IMR-90 (cell line): ENCODE results near the gene ZNF407. TPM values are rescaled to one million over a fixed set of nuclear protein-coding genes. Genes with fewer than 3 reads are reported as not detected.

Experiments
- ATAC-seq: fragments of 200-7000 bp; cut with Tn5 transposase; 2 replicates; pipeline ENCODE4 v1.9.1; 2020; ENCODE audit warnings: low read depth, mild to moderate bottlenecking, moderate library complexity
- BruUV-seq: library from RNA; stranded (reverse); fragments of 400-500 nt; replicated peaks from 2 replicates; lab custom pipeline; 2021; lab: Mats Ljungman, UMichigan
- CTCF ChIA-PET: fragments of 300-600 bp; formaldehyde crosslinking; extraction: SDS; loops from one replicate; lab custom pipeline; 2021; ENCODE audit warnings: antibody characterized with exemption; lab: Yijun Ruan, JAX
- POLR2A ChIA-PET: fragments of 300-600 bp; sonication (Branson Sonifier 250); formaldehyde crosslinking; loops from one replicate; lab custom pipeline; 2022; ENCODE audit warnings: antibody characterized with exemption; ENCODE audit not compliant: unreplicated experiment; lab: Charles Lee
- DNase-seq: peaks from one replicate; pipeline ENCODE4 v3.0.0; 2013
- H2AFZ ChIP-seq: replicated peaks from 2 replicates; pipeline ENCODE3; 2013; ENCODE audit warnings: low read length, mild to moderate bottlenecking; ENCODE audit not compliant: poor library complexity
- H2AK5ac ChIP-seq: 2 replicates; pipeline ENCODE4 v1.6.1; 2013; ENCODE audit warnings: low read depth, low read length, inconsistent platforms
- H2AK9ac ChIP-seq: replicated peaks from 2 replicates; pipeline ENCODE3; 2013; ENCODE audit warnings: mild to moderate bottlenecking, low read depth, low read length, moderate library complexity; ENCODE audit not compliant: poor library complexity
- H2BK120ac ChIP-seq: 2 replicates; pipeline ENCODE4 v1.6.1; 2013; ENCODE audit warnings: low read depth, low read length, inconsistent platforms
- H2BK15ac ChIP-seq: 3 replicates; pipeline ENCODE4 v1.6.1; 2013; ENCODE audit warnings: low read depth, low read length, inconsistent platforms
- H2BK20ac ChIP-seq: 2 replicates; pipeline ENCODE4 v1.6.1; 2013; ENCODE audit warnings: low read depth, mild to moderate bottlenecking, inconsistent platforms, low read length, moderate library complexity
- H2BK5ac ChIP-seq: 2 replicates; pipeline ENCODE4 v1.6.1; 2013; ENCODE audit warnings: mild to moderate bottlenecking, low read depth, low read length, inconsistent platforms; ENCODE audit not compliant: poor library complexity, severe bottlenecking
- H3K14ac ChIP-seq: replicated peaks from 2 replicates; pipeline ENCODE4 v1.6.1; 2013; ENCODE audit warnings: low read depth, low read length, inconsistent platforms
- H3K18ac ChIP-seq: 2 replicates; pipeline ENCODE4 v1.6.1; 2013; ENCODE audit warnings: low read depth, low read length, control low read depth
- H3K23ac ChIP-seq: 2 replicates; pipeline ENCODE4 v1.6.1; 2013; ENCODE audit warnings: low read depth, low read length, inconsistent platforms
- H3K27ac ChIP-seq: 2 replicates; pipeline ENCODE4 v1.5.1; 2013; ENCODE audit warnings: mild to moderate bottlenecking, control low read depth, low read length; ENCODE audit not compliant: insufficient read depth
- H3K27me3 ChIP-seq: 2 replicates; pipeline ENCODE4 v1.6.1; 2013; ENCODE audit warnings: low read length; ENCODE audit not compliant: control insufficient read depth, insufficient read depth
- H3K36me3 ChIP-seq: 2 replicates; pipeline ENCODE4 v1.6.1; 2013; ENCODE audit warnings: low read length, mixed read lengths; ENCODE audit not compliant: control insufficient read depth, insufficient read depth
- H3K4ac ChIP-seq: 2 replicates; pipeline ENCODE4 v1.6.1; 2013; ENCODE audit warnings: low read depth, low read length, inconsistent platforms
- H3K4me1 ChIP-seq: 2 replicates; pipeline ENCODE4 v1.6.1; 2013; ENCODE audit warnings: low read length, mixed read lengths; ENCODE audit not compliant: control insufficient read depth, insufficient read depth
- H3K4me2 ChIP-seq: 2 replicates; pipeline ENCODE4 v1.6.1; 2013; ENCODE audit warnings: low read depth, mild to moderate bottlenecking, control low read depth, low read length, moderate library complexity
- H3K4me3 ChIP-seq: 2 replicates; pipeline ENCODE4 v1.5.1; 2013; ENCODE audit warnings: low read depth, mild to moderate bottlenecking, control low read depth, low read length, moderate library complexity; ENCODE audit not compliant: insufficient read depth
- H3K56ac ChIP-seq: 2 replicates; pipeline ENCODE4 v1.6.1; 2013; ENCODE audit warnings: low read length, inconsistent platforms; ENCODE audit not compliant: insufficient read depth; ENCODE audit errors: extremely low read depth
- H3K79me1 ChIP-seq, 2 experiments: 2 replicates each; pipeline ENCODE4 v1.6.1; 2013; ENCODE audit warnings: low read length in 2 of 2, inconsistent platforms in 1 of 2, low read depth in 1 of 2
- H3K9ac ChIP-seq: 2 replicates; pipeline ENCODE4 v1.6.1; 2013; ENCODE audit warnings: low read depth, low read length, control low read depth
- H3K9me1 ChIP-seq: 2 replicates; pipeline ENCODE4 v1.6.1; 2013; ENCODE audit warnings: low read length, inconsistent platforms; ENCODE audit not compliant: insufficient read depth
- H3K9me3 ChIP-seq: 2 replicates; pipeline ENCODE4 v1.6.1; 2013; ENCODE audit warnings: low read length; ENCODE audit not compliant: control insufficient read depth, insufficient read depth
- H4K20me1 ChIP-seq: 2 replicates; pipeline ENCODE4 v1.6.1; 2013; ENCODE audit warnings: low read length, inconsistent platforms; ENCODE audit not compliant: insufficient read depth
- H4K5ac ChIP-seq: 2 replicates; pipeline ENCODE4 v1.6.1; 2013; ENCODE audit warnings: mild to moderate bottlenecking, low read depth, low read length, control low read depth
- H4K8ac ChIP-seq, 2 experiments: 2 replicates each; pipeline ENCODE4 v1.6.1; 2013; ENCODE audit warnings: low read depth in 2 of 2, low read length in 2 of 2, control low read depth in 1 of 2, inconsistent platforms in 1 of 2
- H4K91ac ChIP-seq: 2 replicates; pipeline ENCODE4 v1.6.1; 2013; ENCODE audit warnings: low read depth, low read length, inconsistent platforms; ENCODE audit not compliant: insufficient read depth
- CEBPB ChIP-seq: IDR thresholded peaks from 2 replicates; pipeline ENCODE4 v1.6.1; 2012; ENCODE audit warnings: low read depth, low read length, improper control_type of control experiment
- CHD1 ChIP-seq: IDR thresholded peaks from 2 replicates; pipeline ENCODE4 v1.6.1; 2012; ENCODE audit warnings: low read depth, low read length, improper control_type of control experiment
- CTCF ChIP-seq: conservative IDR thresholded peaks from 2 replicates; pipeline ENCODE4 v1.5.1; 2012; ENCODE audit warnings: mild to moderate bottlenecking, low read depth, low read length, improper control_type of control experiment
- FOS ChIP-seq: fragments of 150-350 bp; IDR thresholded peaks from 2 replicates; pipeline ENCODE4 v1.6.1; 2016; ENCODE audit warnings: low read depth, low read length
- MAFK ChIP-seq: IDR thresholded peaks from 2 replicates; pipeline ENCODE4 v1.6.1; 2012; ENCODE audit warnings: low read depth, low read length, improper control_type of control experiment
- MAZ ChIP-seq: IDR thresholded peaks from 2 replicates; pipeline ENCODE4 v1.6.1; 2012; ENCODE audit warnings: low read depth, mild to moderate bottlenecking, low read length, improper control_type of control experiment, moderate library complexity, borderline replicate concordance
- MXI1 ChIP-seq: IDR thresholded peaks from 2 replicates; pipeline ENCODE4 v1.6.1; 2012; ENCODE audit warnings: low read depth, mild to moderate bottlenecking, low read length, moderate library complexity, borderline replicate concordance
- NFE2L2 ChIP-seq: fragments of 150-350 bp; IDR thresholded peaks from 2 replicates; pipeline ENCODE4 v1.6.1; 2016; ENCODE audit warnings: low read depth, mild to moderate bottlenecking, low read length
- POLR2A ChIP-seq: IDR thresholded peaks from 2 replicates; pipeline ENCODE4 v1.6.1; 2012; ENCODE audit warnings: mild to moderate bottlenecking, low read depth, low read length
- RAD21 ChIP-seq: IDR thresholded peaks from 2 replicates; pipeline ENCODE4 v1.6.1; 2012; ENCODE audit warnings: low read length, improper control_type of control experiment
- RCOR1 ChIP-seq: IDR thresholded peaks from 2 replicates; pipeline ENCODE4 v1.6.1; 2012; ENCODE audit warnings: mild to moderate bottlenecking, low read length, improper control_type of control experiment; ENCODE audit not compliant: insufficient replicate concordance
- RFX5 ChIP-seq: IDR thresholded peaks from 2 replicates; pipeline ENCODE4 v1.8.0; 2012; ENCODE audit warnings: low read depth, mild to moderate bottlenecking, low read length, moderate library complexity
- SMC3 ChIP-seq: fragments of 150-350 bp; IDR thresholded peaks from 2 replicates; pipeline ENCODE4 v1.6.1; 2016; ENCODE audit warnings: low read depth, mild to moderate bottlenecking, antibody characterized with exemption, low read length, moderate library complexity
- WGBS, 2 experiments: methylation state at CpG; one replicate each; pipeline versions ENCODE4 v1.1.5 to v1.1.7; 2013; ENCODE audit warnings: missing lambda C conversion rate in 2 of 2; ENCODE audit not compliant: insufficient read length in 1 of 2; ENCODE audit errors: extremely low coverage in 2 of 2; 5-methylcytosine and 5-hydroxymethylcytosine counted together
- dilution Hi-C: fragments of 300-500 bp; cut with HindIII; formaldehyde crosslinking; loops from one replicate; pipeline ENCODE4 v1.14.3; 2018; ENCODE audit warnings: low sequenced_read_pairs; ENCODE audit not compliant: unreplicated experiment
- in situ Hi-C: fragments of 300-500 bp; cut with MboI; formaldehyde crosslinking; loops from 3 replicates; pipeline ENCODE4 v1.14.3; 2019; ENCODE audit warnings: low sequenced_read_pairs, inconsistent platforms, mixed read lengths
- intact Hi-C: fragments of 100-400 bp; cut with micrococcal nuclease; formaldehyde crosslinking; loops from 2 replicates; pipeline ENCODE4 v1.10.0; 2022
- polyA plus RNA-seq, 3 experiments: library from polyadenylated mRNA; depleted of rRNA; stranded (reverse); fragments of >200 nt; gene quantifications; 2 replicates each; pipeline ENCODE4 v1.2.3, GENCODE V29; 2012; ENCODE audit warnings: low replicate concordance in 1 of 3
- total RNA-seq: library from RNA; depleted of rRNA; stranded (reverse); fragments of >200 nt; gene quantifications from 2 replicates; pipeline ENCODE4 v1.2.3, GENCODE V29; 2012
- TF ChIP-seq, protein P1 (sequence below): fragments of 150-350 bp; IDR thresholded peaks from 2 replicates; pipeline ENCODE4 v1.6.1; 2016; ENCODE audit warnings: low read depth, mild to moderate bottlenecking, low read length, moderate library complexity, borderline replicate concordance
- TF ChIP-seq, protein P2 (sequence below): fragments of 150-350 bp; IDR thresholded peaks from 2 replicates; pipeline ENCODE4 v1.6.1; 2017; ENCODE audit warnings: mild to moderate bottlenecking, antibody characterized with exemption, low read length, low read depth

Gene ZNF407
- total and polyA plus RNA-seq, 2 of the 4 experiments (the other 2 are of a cell fraction) = 3.1 to 20.1 TPM

DNA sequence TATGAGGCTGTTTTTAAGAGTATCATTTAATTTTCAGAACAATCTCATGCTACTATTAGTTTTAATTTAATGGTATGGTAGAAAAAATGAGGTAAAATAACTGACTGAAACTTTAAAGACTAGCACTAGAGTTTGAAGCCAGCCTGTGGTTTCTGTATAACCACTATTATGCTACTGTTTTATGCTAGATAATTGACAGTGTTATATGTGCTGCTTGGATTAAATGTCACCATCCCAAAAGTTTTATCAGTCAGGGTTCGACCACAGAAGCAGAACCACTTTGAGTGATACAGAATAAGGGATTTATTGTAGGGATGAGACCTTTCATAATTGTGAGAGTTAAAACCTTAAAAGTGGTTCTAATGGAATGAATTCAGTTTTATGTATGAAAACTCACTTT, 339.6 kb downstream of the ZNF407 start:
- CTCF ChIA-PET = no interaction called here
- H3K36me3 ChIP-seq = no peaks in the 10 kb centered on the region
- H3K56ac ChIP-seq = no peak overlapping the region
- H3K4me3 ChIP-seq = no peak overlapping the region
- H3K9me1 ChIP-seq = peaks cover 5% of the 10 kb centered on the region; the same call in 1 of the 2 replicates
- H3K4ac ChIP-seq = no peak overlapping the region
- intact Hi-C loops = no loop called here
- no peak overlapping the region for H2BK20ac ChIP-seq
- no peaks in the 10 kb centered on the region for H3K27me3 ChIP-seq
- H4K20me1 ChIP-seq = no peaks in the 10 kb centered on the region
- H3K9ac ChIP-seq = no peak overlapping the region
- no peak overlapping the region for H2AK5ac ChIP-seq
- no peaks in the 10 kb centered on the region for H3K79me1 ChIP-seq
- H4K5ac ChIP-seq = no peak overlapping the region
- POLR2A ChIA-PET = no interaction called here
- H3K4me1 ChIP-seq = peaks cover 2% of the 10 kb centered on the region; the same call in 1 of the 2 replicates
- no peak overlapping the region for H2BK15ac ChIP-seq
- DNase-seq (no peak), ATAC-seq (no peak)
- dilution Hi-C loops = no loop called here
- H3K4me2 ChIP-seq = no peak overlapping the region
- no peak overlapping the region for H2BK5ac ChIP-seq
- no peak overlapping the region for H3K14ac ChIP-seq
- H4K8ac ChIP-seq = no peak overlapping the region
- no peak overlapping the region for H2BK120ac ChIP-seq
- TF ChIP-seq, protein P1, sequence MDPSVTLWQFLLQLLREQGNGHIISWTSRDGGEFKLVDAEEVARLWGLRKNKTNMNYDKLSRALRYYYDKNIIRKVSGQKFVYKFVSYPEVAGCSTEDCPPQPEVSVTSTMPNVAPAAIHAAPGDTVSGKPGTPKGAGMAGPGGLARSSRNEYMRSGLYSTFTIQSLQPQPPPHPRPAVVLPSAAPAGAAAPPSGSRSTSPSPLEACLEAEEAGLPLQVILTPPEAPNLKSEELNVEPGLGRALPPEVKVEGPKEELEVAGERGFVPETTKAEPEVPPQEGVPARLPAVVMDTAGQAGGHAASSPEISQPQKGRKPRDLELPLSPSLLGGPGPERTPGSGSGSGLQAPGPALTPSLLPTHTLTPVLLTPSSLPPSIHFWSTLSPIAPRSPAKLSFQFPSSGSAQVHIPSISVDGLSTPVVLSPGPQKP = no peak
- TF ChIP-seq CTCF (no peak), FOS (no peak), RFX5 (no peak), RAD21 (no peak), POLR2A (no peak), SMC3 (no peak), MXI1 (no peak), MAFK (no peak), MAZ (no peak), CEBPB (no peak), CHD1 (no peak), RCOR1 (no peak), NFE2L2 (no peak)
- TF ChIP-seq, protein P2, sequence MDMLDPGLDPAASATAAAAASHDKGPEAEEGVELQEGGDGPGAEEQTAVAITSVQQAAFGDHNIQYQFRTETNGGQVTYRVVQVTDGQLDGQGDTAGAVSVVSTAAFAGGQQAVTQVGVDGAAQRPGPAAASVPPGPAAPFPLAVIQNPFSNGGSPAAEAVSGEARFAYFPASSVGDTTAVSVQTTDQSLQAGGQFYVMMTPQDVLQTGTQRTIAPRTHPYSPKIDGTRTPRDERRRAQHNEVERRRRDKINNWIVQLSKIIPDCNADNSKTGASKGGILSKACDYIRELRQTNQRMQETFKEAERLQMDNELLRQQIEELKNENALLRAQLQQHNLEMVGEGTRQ = no peak
- H2AFZ ChIP-seq = no peak overlapping the region
- H3K27ac ChIP-seq = no peak overlapping the region
- H4K91ac ChIP-seq = no peak overlapping the region
- BruUV-seq = no TSS peak
- H3K9me3 ChIP-seq = no peaks in the 10 kb centered on the region
- in situ Hi-C loops = no loop called here
- H2AK9ac ChIP-seq = no peak overlapping the region
- H3K23ac ChIP-seq = no peak overlapping the region
- 100% methylated on average over 1 of the region's 1 CpG; no CpG with 5 or more reads in 1 of the 2 experiments for WGBS, 2 experiments
- no peak overlapping the region for H3K18ac ChIP-seq
